IMR-90 (cell line): ENCODE measurements around the gene RIT1. TPM values are rescaled to one million over a fixed set of nuclear protein-coding genes. Genes with fewer than 3 reads are reported as not detected.

Experiments used
- ATAC-seq: fragments of 200-7000 bp; cut with Tn5 transposase; 2 replicates; pipeline ENCODE4 v1.9.1; 2020; ENCODE audit warnings: low read depth, mild to moderate bottlenecking, moderate library complexity
- BruUV-seq: library from RNA; stranded (reverse); fragments of 400-500 nt; replicated peaks from 2 replicates; lab custom pipeline; 2021; lab: Mats Ljungman, UMichigan
- CTCF ChIA-PET: fragments of 300-600 bp; formaldehyde crosslinking; extraction: SDS; loops from one replicate; lab custom pipeline; 2021; ENCODE audit warnings: antibody characterized with exemption; lab: Yijun Ruan, JAX
- POLR2A ChIA-PET: fragments of 300-600 bp; sonication (Branson Sonifier 250); formaldehyde crosslinking; loops from one replicate; lab custom pipeline; 2022; ENCODE audit warnings: antibody characterized with exemption; ENCODE audit not compliant: unreplicated experiment; lab: Charles Lee
- DNase-seq: peaks from one replicate; pipeline ENCODE4 v3.0.0; 2013
- H2AFZ ChIP-seq: replicated peaks from 2 replicates; pipeline ENCODE3; 2013; ENCODE audit warnings: low read length, mild to moderate bottlenecking; ENCODE audit not compliant: poor library complexity
- H2AK5ac ChIP-seq: 2 replicates; pipeline ENCODE4 v1.6.1; 2013; ENCODE audit warnings: low read depth, low read length, inconsistent platforms
- H2AK9ac ChIP-seq: replicated peaks from 2 replicates; pipeline ENCODE3; 2013; ENCODE audit warnings: mild to moderate bottlenecking, low read depth, low read length, moderate library complexity; ENCODE audit not compliant: poor library complexity
- H2BK120ac ChIP-seq: 2 replicates; pipeline ENCODE4 v1.6.1; 2013; ENCODE audit warnings: low read depth, low read length, inconsistent platforms
- H2BK15ac ChIP-seq: 3 replicates; pipeline ENCODE4 v1.6.1; 2013; ENCODE audit warnings: low read depth, low read length, inconsistent platforms
- H2BK20ac ChIP-seq: 2 replicates; pipeline ENCODE4 v1.6.1; 2013; ENCODE audit warnings: low read depth, mild to moderate bottlenecking, inconsistent platforms, low read length, moderate library complexity
- H2BK5ac ChIP-seq: 2 replicates; pipeline ENCODE4 v1.6.1; 2013; ENCODE audit warnings: mild to moderate bottlenecking, low read depth, low read length, inconsistent platforms; ENCODE audit not compliant: poor library complexity, severe bottlenecking
- H3K14ac ChIP-seq: replicated peaks from 2 replicates; pipeline ENCODE4 v1.6.1; 2013; ENCODE audit warnings: low read depth, low read length, inconsistent platforms
- H3K18ac ChIP-seq: 2 replicates; pipeline ENCODE4 v1.6.1; 2013; ENCODE audit warnings: low read depth, low read length, control low read depth
- H3K23ac ChIP-seq: 2 replicates; pipeline ENCODE4 v1.6.1; 2013; ENCODE audit warnings: low read depth, low read length, inconsistent platforms
- H3K27ac ChIP-seq: 2 replicates; pipeline ENCODE4 v1.5.1; 2013; ENCODE audit warnings: mild to moderate bottlenecking, control low read depth, low read length; ENCODE audit not compliant: insufficient read depth
- H3K27me3 ChIP-seq: 2 replicates; pipeline ENCODE4 v1.6.1; 2013; ENCODE audit warnings: low read length; ENCODE audit not compliant: control insufficient read depth, insufficient read depth
- H3K36me3 ChIP-seq: 2 replicates; pipeline ENCODE4 v1.6.1; 2013; ENCODE audit warnings: low read length, mixed read lengths; ENCODE audit not compliant: control insufficient read depth, insufficient read depth
- H3K4ac ChIP-seq: 2 replicates; pipeline ENCODE4 v1.6.1; 2013; ENCODE audit warnings: low read depth, low read length, inconsistent platforms
- H3K4me1 ChIP-seq: 2 replicates; pipeline ENCODE4 v1.6.1; 2013; ENCODE audit warnings: low read length, mixed read lengths; ENCODE audit not compliant: control insufficient read depth, insufficient read depth
- H3K4me2 ChIP-seq: 2 replicates; pipeline ENCODE4 v1.6.1; 2013; ENCODE audit warnings: low read depth, mild to moderate bottlenecking, control low read depth, low read length, moderate library complexity
- H3K4me3 ChIP-seq: 2 replicates; pipeline ENCODE4 v1.5.1; 2013; ENCODE audit warnings: low read depth, mild to moderate bottlenecking, control low read depth, low read length, moderate library complexity; ENCODE audit not compliant: insufficient read depth
- H3K56ac ChIP-seq: 2 replicates; pipeline ENCODE4 v1.6.1; 2013; ENCODE audit warnings: low read length, inconsistent platforms; ENCODE audit not compliant: insufficient read depth; ENCODE audit errors: extremely low read depth
- H3K79me1 ChIP-seq, 2 experiments: 2 replicates each; pipeline ENCODE4 v1.6.1; 2013; ENCODE audit warnings: low read length in 2 of 2, inconsistent platforms in 1 of 2, low read depth in 1 of 2
- H3K9ac ChIP-seq: 2 replicates; pipeline ENCODE4 v1.6.1; 2013; ENCODE audit warnings: low read depth, low read length, control low read depth
- H3K9me1 ChIP-seq: 2 replicates; pipeline ENCODE4 v1.6.1; 2013; ENCODE audit warnings: low read length, inconsistent platforms; ENCODE audit not compliant: insufficient read depth
- H3K9me3 ChIP-seq: 2 replicates; pipeline ENCODE4 v1.6.1; 2013; ENCODE audit warnings: low read length; ENCODE audit not compliant: control insufficient read depth, insufficient read depth
- H4K20me1 ChIP-seq: 2 replicates; pipeline ENCODE4 v1.6.1; 2013; ENCODE audit warnings: low read length, inconsistent platforms; ENCODE audit not compliant: insufficient read depth
- H4K5ac ChIP-seq: 2 replicates; pipeline ENCODE4 v1.6.1; 2013; ENCODE audit warnings: mild to moderate bottlenecking, low read depth, low read length, control low read depth
- H4K8ac ChIP-seq, 2 experiments: 2 replicates each; pipeline ENCODE4 v1.6.1; 2013; ENCODE audit warnings: low read depth in 2 of 2, low read length in 2 of 2, control low read depth in 1 of 2, inconsistent platforms in 1 of 2
- H4K91ac ChIP-seq: 2 replicates; pipeline ENCODE4 v1.6.1; 2013; ENCODE audit warnings: low read depth, low read length, inconsistent platforms; ENCODE audit not compliant: insufficient read depth
- CEBPB ChIP-seq: IDR thresholded peaks from 2 replicates; pipeline ENCODE4 v1.6.1; 2012; ENCODE audit warnings: low read depth, low read length, improper control_type of control experiment
- CHD1 ChIP-seq: IDR thresholded peaks from 2 replicates; pipeline ENCODE4 v1.6.1; 2012; ENCODE audit warnings: low read depth, low read length, improper control_type of control experiment
- ELK1 ChIP-seq: fragments of 150-350 bp; IDR thresholded peaks from 2 replicates; pipeline ENCODE4 v1.6.1; 2016; ENCODE audit warnings: low read depth, mild to moderate bottlenecking, low read length, moderate library complexity, borderline replicate concordance
- FOS ChIP-seq: fragments of 150-350 bp; IDR thresholded peaks from 2 replicates; pipeline ENCODE4 v1.6.1; 2016; ENCODE audit warnings: low read depth, low read length
- MXI1 ChIP-seq: IDR thresholded peaks from 2 replicates; pipeline ENCODE4 v1.6.1; 2012; ENCODE audit warnings: low read depth, mild to moderate bottlenecking, low read length, moderate library complexity, borderline replicate concordance
- NFE2L2 ChIP-seq: fragments of 150-350 bp; IDR thresholded peaks from 2 replicates; pipeline ENCODE4 v1.6.1; 2016; ENCODE audit warnings: low read depth, mild to moderate bottlenecking, low read length
- POLR2A ChIP-seq: IDR thresholded peaks from 2 replicates; pipeline ENCODE4 v1.6.1; 2012; ENCODE audit warnings: mild to moderate bottlenecking, low read depth, low read length
- RAD21 ChIP-seq: IDR thresholded peaks from 2 replicates; pipeline ENCODE4 v1.6.1; 2012; ENCODE audit warnings: low read length, improper control_type of control experiment
- USF2 ChIP-seq: fragments of 150-350 bp; IDR thresholded peaks from 2 replicates; pipeline ENCODE4 v1.6.1; 2017; ENCODE audit warnings: mild to moderate bottlenecking, antibody characterized with exemption, low read length, low read depth
- WGBS, 2 experiments: methylation state at CpG; one replicate each; pipeline versions ENCODE4 v1.1.5 to v1.1.7; 2013; ENCODE audit warnings: missing lambda C conversion rate in 2 of 2; ENCODE audit not compliant: insufficient read length in 1 of 2; ENCODE audit errors: extremely low coverage in 2 of 2; 5-methylcytosine and 5-hydroxymethylcytosine counted together
- dilution Hi-C: fragments of 300-500 bp; cut with HindIII; formaldehyde crosslinking; loops from one replicate; pipeline ENCODE4 v1.14.3; 2018; ENCODE audit warnings: low sequenced_read_pairs; ENCODE audit not compliant: unreplicated experiment
- in situ Hi-C: fragments of 300-500 bp; cut with MboI; formaldehyde crosslinking; loops from 3 replicates; pipeline ENCODE4 v1.14.3; 2019; ENCODE audit warnings: low sequenced_read_pairs, inconsistent platforms, mixed read lengths
- intact Hi-C: fragments of 100-400 bp; cut with micrococcal nuclease; formaldehyde crosslinking; loops from 2 replicates; pipeline ENCODE4 v1.10.0; 2022
- polyA plus RNA-seq, 3 experiments: library from polyadenylated mRNA; depleted of rRNA; stranded (reverse); fragments of >200 nt; gene quantifications; 2 replicates each; pipeline ENCODE4 v1.2.3, GENCODE V29; 2012; ENCODE audit warnings: low replicate concordance in 1 of 3
- total RNA-seq: library from RNA; depleted of rRNA; stranded (reverse); fragments of >200 nt; gene quantifications from 2 replicates; pipeline ENCODE4 v1.2.3, GENCODE V29; 2012

The RIT1 gene
- total and polyA plus RNA-seq, 2 of the 4 experiments (the other 2 are of a cell fraction) = 29.6 to 46.8 TPM

GRCh38 chr1:155858800-155859233, 52.3 kb downstream of the RIT1 start:
- dilution Hi-C loops = no loop called here
- Histone ChIP-seq H2BK20ac (no peak overlapping the region), H3K9me3 (no peaks in the 10 kb centered on the region), H3K4me3 (peak overlapping the region; percentile 50), H3K4me1 (no peaks in the 10 kb centered on the region; the same call in 1 of the 2 replicates), H3K36me3 (peaks cover 2% of the 10 kb centered on the region), H2AK5ac (no peak overlapping the region), H3K27me3 (no peaks in the 10 kb centered on the region), H3K79me1 (peaks cover 9 to 64% of the 10 kb centered on the region in 2 experiments), H3K56ac (peak overlapping the region; percentile 64), H2BK120ac (no peak overlapping the region), H3K9me1 (peaks cover 8% of the 10 kb centered on the region), H3K18ac (peak overlapping the region; percentile 25; the same call in 1 of the 2 replicates), H4K91ac (no peak overlapping the region), H4K20me1 (no peaks in the 10 kb centered on the region), H3K23ac (no peak overlapping the region), H3K27ac (peak overlapping the region; percentile 26), H4K5ac (peak overlapping the region; percentile 50; the same call in 1 of the 2 replicates), H2BK5ac (peak overlapping the region; percentile 88), H2AK9ac (no peak overlapping the region), H2BK15ac (no peak overlapping the region), H3K9ac (peak overlapping the region; percentile 41; the same call in 1 of the 2 replicates), H3K4me2 (peak overlapping the region; percentile 71), H2AFZ (no peak overlapping the region), H3K4ac (peak overlapping the region; percentile 42; the same call in 1 of the 2 replicates), H4K8ac (peak overlapping the region; percentile 67 to 73), H3K14ac (peak overlapping the region; percentile 90)
- ATAC-seq (no peak; the same call in 1 of the 2 replicates), DNase-seq (no peak)
- no CpG with 5 or more reads among the region's 12 CpGs for WGBS, 2 experiments
- in situ Hi-C loops = no loop called here
- ChIA-PET POLR2A (interaction anchor here (1.0 kb wide), 1 partner anchor 10 kb away, joined by 4 read pairs; no protein-coding TSS in a partner anchor), CTCF (interaction anchor here (0.7 kb wide), 1 partner anchor 1338 kb away, joined by 4 read pairs; no protein-coding TSS in a partner anchor)
- BruUV-seq = no TSS peak
- TF ChIP-seq MXI1 (no peak), CEBPB (peak; percentile 71), POLR2A (no peak), USF2 (no peak), FOS (no peak), CHD1 (no peak), RAD21 (no peak), ELK1 (no peak), NFE2L2 (no peak)
- intact Hi-C loops = no loop called here
